HepG2 (cell line): ENCODE data around the gene IRF2.

Experiments
- MAZ ChIP-seq, 2 experiments: sonication (generic) in 1 of 2; formaldehyde crosslinking in 1 of 2; IDR thresholded peaks; 2 replicates each; pipeline versions ENCODE4 v1.5.0 to v1.6.1; 2012 to 2020; ENCODE audit warnings: low read depth in 2 of 2, mild to moderate bottlenecking in 2 of 2, borderline replicate concordance in 1 of 2, improper control_type of control experiment in 1 of 2, low read length in 1 of 2, missing genetic modification reagents in 1 of 2, moderate library complexity in 1 of 2
- PHF8 ChIP-seq: sonication (generic); formaldehyde crosslinking; IDR thresholded peaks from 2 replicates; pipeline ENCODE4 v1.5.0; 2020; ENCODE audit warnings: missing genetic modification reagents
- POLR2A ChIP-seq, 2 experiments: IDR thresholded peaks; 2 replicates each; pipeline ENCODE4 v1.6.1; 2011; ENCODE audit warnings: low read depth in 2 of 2, low read length in 2 of 2, mild to moderate bottlenecking in 1 of 2, moderate library complexity in 1 of 2; ENCODE audit not compliant: insufficient read depth in 1 of 2
- SMARCC2 ChIP-seq: fragments of 450-650 bp; IDR thresholded peaks from 2 replicates; pipeline ENCODE4 v1.6.1; 2017; ENCODE audit warnings: antibody characterized with exemption, mild to moderate bottlenecking
- ZNF20 ChIP-seq: sonication (generic); formaldehyde crosslinking; IDR thresholded peaks from 2 replicates; pipeline ENCODE4 v1.4.0; 2020; ENCODE audit warnings: mild to moderate bottlenecking, moderate library complexity, missing genetic modification reagents
- ZNF224 ChIP-seq: sonication (generic); formaldehyde crosslinking; IDR thresholded peaks from 2 replicates; pipeline ENCODE4 v1.5.0; 2020; ENCODE audit warnings: mild to moderate bottlenecking, missing genetic modification reagents
- ZZZ3 ChIP-seq: sonication (generic); formaldehyde crosslinking; IDR thresholded peaks from 2 replicates; pipeline ENCODE4 v1.4.0; 2020; ENCODE audit warnings: missing genetic modification reagents, mild to moderate bottlenecking, borderline replicate concordance
- TF ChIP-seq, protein P1 (sequence below), 2 experiments: sonication (generic) in 1 of 2; formaldehyde crosslinking in 1 of 2; IDR thresholded peaks; 2 replicates each; pipeline versions ENCODE4 v1.5.1 to v1.6.1; 2011 to 2020; ENCODE audit warnings: borderline replicate concordance in 1 of 2, low read depth in 1 of 2, low read length in 1 of 2, mild to moderate bottlenecking in 1 of 2, missing genetic modification reagents in 1 of 2, moderate library complexity in 1 of 2
- TF ChIP-seq, protein P2 (sequence below): sonication (generic); formaldehyde crosslinking; IDR thresholded peaks from 2 replicates; pipeline ENCODE4 v1.5.0; 2020; ENCODE audit warnings: mild to moderate bottlenecking, missing genetic modification reagents, borderline replicate concordance

DNA sequence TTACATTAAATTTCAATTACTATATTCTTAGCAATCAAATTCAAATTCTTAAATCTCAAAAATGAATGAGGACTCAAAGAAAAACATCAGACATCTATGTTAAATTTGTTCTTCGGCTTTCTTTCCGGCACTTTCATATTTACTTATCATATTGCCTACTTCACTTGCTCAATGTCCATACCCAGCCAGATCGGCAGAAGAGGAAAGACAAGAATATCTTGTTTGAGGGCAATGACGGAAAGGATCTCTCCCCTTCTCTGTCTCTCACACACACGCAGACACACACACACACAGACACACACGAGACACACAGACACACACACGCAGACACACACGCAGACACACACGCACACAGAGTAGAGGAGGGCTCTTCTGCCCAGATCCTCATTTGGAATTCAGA lies 13.2 kb upstream of the IRF2 start:
- TF ChIP-seq ZZZ3 (CRISPR knock-in tag) = no peak
- no peak for TF ChIP-seq MAZ (IDR thresholded peaks at IDR 0.05; ENCODE audit: borderline replicate concordance, low read depth, low read length)
- TF ChIP-seq MAZ (CRISPR knock-in tag; IDR thresholded peaks at IDR 0.05; ENCODE audit: low read depth) = no peak
- TF ChIP-seq ZNF20 = no peak
- TF ChIP-seq, protein P1, sequence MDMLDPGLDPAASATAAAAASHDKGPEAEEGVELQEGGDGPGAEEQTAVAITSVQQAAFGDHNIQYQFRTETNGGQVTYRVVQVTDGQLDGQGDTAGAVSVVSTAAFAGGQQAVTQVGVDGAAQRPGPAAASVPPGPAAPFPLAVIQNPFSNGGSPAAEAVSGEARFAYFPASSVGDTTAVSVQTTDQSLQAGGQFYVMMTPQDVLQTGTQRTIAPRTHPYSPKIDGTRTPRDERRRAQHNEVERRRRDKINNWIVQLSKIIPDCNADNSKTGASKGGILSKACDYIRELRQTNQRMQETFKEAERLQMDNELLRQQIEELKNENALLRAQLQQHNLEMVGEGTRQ (IDR thresholded peaks at IDR 0.05; ENCODE audit: low read depth, low read length) = no peak
- TF ChIP-seq, protein P1 (CRISPR knock-in tag; IDR thresholded peaks at IDR 0.05; ENCODE audit: borderline replicate concordance) = no peak
- no peak for TF ChIP-seq ZNF224 (CRISPR knock-in tag)
- TF ChIP-seq POLR2A (IDR thresholded peaks at IDR 0.05; ENCODE audit: insufficient read depth in 1 of 2, low read depth in 2 of 2, low read length in 2 of 2) = no peak
- no peak for TF ChIP-seq SMARCC2
- TF ChIP-seq, protein P2, sequence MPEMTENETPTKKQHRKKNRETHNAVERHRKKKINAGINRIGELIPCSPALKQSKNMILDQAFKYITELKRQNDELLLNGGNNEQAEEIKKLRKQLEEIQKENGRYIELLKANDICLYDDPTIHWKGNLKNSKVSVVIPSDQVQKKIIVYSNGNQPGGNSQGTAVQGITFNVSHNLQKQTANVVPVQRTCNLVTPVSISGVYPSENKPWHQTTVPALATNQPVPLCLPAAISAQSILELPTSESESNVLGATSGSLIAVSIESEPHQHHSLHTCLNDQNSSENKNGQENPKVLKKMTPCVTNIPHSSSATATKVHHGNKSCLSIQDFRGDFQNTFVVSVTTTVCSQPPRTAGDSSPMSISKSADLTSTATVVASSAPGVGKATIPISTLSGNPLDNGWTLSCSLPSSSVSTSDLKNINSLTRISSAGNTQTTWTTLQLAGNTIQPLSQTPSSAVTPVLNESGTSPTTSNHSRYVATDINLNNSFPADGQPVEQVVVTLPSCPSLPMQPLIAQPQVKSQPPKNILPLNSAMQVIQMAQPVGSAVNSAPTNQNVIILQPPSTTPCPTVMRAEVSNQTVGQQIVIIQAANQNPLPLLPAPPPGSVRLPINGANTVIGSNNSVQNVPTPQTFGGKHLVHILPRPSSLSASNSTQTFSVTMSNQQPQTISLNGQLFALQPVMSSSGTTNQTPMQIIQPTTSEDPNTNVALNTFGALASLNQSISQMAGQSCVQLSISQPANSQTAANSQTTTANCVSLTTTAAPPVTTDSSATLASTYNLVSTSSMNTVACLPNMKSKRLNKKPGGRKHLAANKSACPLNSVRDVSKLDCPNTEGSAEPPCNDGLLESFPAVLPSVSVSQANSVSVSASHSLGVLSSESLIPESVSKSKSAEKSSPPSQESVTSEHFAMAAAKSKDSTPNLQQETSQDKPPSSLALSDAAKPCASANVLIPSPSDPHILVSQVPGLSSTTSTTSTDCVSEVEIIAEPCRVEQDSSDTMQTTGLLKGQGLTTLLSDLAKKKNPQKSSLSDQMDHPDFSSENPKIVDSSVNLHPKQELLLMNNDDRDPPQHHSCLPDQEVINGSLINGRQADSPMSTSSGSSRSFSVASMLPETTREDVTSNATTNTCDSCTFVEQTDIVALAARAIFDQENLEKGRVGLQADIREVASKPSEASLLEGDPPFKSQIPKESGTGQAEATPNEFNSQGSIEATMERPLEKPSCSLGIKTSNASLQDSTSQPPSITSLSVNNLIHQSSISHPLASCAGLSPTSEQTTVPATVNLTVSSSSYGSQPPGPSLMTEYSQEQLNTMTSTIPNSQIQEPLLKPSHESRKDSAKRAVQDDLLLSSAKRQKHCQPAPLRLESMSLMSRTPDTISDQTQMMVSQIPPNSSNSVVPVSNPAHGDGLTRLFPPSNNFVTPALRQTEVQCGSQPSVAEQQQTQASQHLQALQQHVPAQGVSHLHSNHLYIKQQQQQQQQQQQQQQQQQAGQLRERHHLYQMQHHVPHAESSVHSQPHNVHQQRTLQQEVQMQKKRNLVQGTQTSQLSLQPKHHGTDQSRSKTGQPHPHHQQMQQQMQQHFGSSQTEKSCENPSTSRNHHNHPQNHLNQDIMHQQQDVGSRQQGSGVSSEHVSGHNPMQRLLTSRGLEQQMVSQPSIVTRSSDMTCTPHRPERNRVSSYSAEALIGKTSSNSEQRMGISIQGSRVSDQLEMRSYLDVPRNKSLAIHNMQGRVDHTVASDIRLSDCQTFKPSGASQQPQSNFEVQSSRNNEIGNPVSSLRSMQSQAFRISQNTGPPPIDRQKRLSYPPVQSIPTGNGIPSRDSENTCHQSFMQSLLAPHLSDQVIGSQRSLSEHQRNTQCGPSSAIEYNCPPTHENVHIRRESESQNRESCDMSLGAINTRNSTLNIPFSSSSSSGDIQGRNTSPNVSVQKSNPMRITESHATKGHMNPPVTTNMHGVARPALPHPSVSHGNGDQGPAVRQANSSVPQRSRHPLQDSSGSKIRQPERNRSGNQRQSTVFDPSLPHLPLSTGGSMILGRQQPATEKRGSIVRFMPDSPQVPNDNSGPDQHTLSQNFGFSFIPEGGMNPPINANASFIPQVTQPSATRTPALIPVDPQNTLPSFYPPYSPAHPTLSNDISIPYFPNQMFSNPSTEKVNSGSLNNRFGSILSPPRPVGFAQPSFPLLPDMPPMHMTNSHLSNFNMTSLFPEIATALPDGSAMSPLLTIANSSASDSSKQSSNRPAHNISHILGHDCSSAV (CRISPR knock-in tag) = no peak
- TF ChIP-seq PHF8 (CRISPR knock-in tag) = no peak
